IPS-20b (cell line): Measurements from ENCODE around the gene MAT1A.

Experiments
- H3K27ac ChIP-seq: one replicate; pipeline ENCODE4 v1.5.1; 2013; ENCODE audit warnings: low read length
- H3K27me3 ChIP-seq: 2 replicates; pipeline ENCODE4 v1.6.1; 2013; ENCODE audit warnings: mild to moderate bottlenecking, low read length, inconsistent platforms; ENCODE audit not compliant: insufficient read depth
- H3K36me3 ChIP-seq: 2 replicates; pipeline ENCODE4 v1.6.1; 2013; ENCODE audit warnings: low read depth, mild to moderate bottlenecking, inconsistent platforms, low read length, moderate library complexity; ENCODE audit not compliant: insufficient read depth
- H3K4me1 ChIP-seq: 2 replicates; pipeline ENCODE4 v1.6.1; 2013; ENCODE audit warnings: mild to moderate bottlenecking, control low read depth, inconsistent platforms, low read length, moderate library complexity; ENCODE audit not compliant: insufficient read depth
- H3K4me3 ChIP-seq: 2 replicates; pipeline ENCODE4 v1.5.1; 2013; ENCODE audit warnings: mild to moderate bottlenecking, low read length, inconsistent platforms
- H3K9ac ChIP-seq: 2 replicates; pipeline ENCODE4 v1.6.1; 2013; ENCODE audit warnings: low read depth, mild to moderate bottlenecking, inconsistent platforms, low read length, moderate library complexity
- H3K9me3 ChIP-seq: 2 replicates; pipeline ENCODE4 v1.6.1; 2013; ENCODE audit warnings: mild to moderate bottlenecking, low read depth, low read length, inconsistent platforms; ENCODE audit not compliant: insufficient read depth

MAT1A gene

DNA sequence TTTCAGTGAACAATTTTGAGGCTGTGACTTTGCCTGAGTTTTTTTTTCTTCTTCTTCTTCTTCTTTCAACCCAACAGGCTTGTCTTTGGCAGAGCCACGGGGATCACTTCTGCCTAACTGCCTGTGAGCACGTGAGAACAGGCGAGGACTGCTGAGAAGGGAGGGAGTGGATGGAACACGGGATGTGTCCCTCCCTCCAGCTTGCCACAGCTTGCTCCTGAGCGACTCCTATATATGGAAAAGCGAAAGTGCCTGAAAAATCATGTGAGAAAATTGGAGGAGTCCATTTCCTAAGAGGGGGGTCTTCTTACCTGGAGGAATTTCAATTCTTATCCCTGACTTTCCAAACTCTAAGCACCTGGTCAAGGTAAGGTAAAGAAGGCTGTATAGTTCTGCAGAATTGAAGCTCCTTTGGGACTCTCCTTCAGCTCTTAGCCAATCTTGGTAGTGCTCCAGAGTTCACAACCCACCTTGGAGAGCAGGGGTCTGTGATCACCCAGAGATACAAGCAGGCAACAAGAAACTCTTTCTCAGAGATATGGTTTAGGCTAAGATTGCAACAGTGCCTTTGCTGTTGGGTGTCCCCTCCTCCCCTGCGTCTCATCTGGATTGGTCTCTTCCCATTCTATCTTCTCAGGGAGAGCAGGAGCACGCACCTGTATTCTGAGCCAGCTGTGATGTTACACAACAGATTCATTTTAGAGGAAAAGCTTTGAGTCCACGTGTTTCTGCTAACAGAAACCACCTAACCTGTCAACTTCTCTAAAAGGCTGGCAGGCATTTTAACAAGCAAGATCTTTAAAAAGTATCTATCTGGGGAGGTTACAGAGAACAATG is at the start of gene MAT1A:
Gene MAT1A (minus strand): TSS at position 208 of the 837 bp plus-strand sequence. CDS start 235 bp downstream, outside the sequence.
- Histone ChIP-seq H3K27ac (no peak within 1 kb of the TSS), H3K36me3 (no peaks in the 10 kb centered on the region), H3K4me3 (peak within 1 kb of the TSS; percentile 16; the same call in 1 of the 2 replicates), H3K9ac (peak within 1 kb of the TSS; percentile 70; the same call in 1 of the 2 replicates), H3K9me3 (no peaks in the 10 kb centered on the region), H3K27me3 (peaks cover 7% of the 10 kb centered on the region; the same call in 1 of the 2 replicates), H3K4me1 (peaks cover 10% of the 10 kb centered on the region; the same call in 1 of the 2 replicates)

DNA sequence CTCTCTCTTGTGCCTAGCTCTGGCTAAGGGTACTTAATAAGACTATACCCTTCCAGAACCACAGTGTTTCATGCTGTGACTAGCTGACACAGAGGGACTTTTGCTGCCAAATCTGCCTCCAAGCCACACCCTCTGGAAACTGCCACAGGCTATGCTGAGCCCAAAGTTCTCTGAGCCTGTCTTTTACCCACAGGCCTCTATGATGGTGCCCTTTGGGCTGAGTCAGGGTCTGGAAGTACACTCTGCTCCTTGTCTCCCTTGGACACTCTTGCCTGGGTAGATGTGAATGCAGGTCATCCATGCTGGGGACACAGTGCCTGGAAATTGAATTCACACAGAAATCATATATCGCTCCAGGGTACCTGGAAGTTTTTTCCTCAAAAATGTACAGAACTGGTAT is 44.5 kb upstream of the MAT1A start:
- no peaks in the 10 kb centered on the region for H3K4me1 ChIP-seq
- H3K9ac ChIP-seq: no peak overlapping the region
- H3K27me3 ChIP-seq: no peaks in the 10 kb centered on the region
- no peaks in the 10 kb centered on the region for H3K36me3 ChIP-seq
- no peak overlapping the region for H3K4me3 ChIP-seq
- H3K27ac ChIP-seq: no peak overlapping the region
- no peaks in the 10 kb centered on the region for H3K9me3 ChIP-seq

DNA sequence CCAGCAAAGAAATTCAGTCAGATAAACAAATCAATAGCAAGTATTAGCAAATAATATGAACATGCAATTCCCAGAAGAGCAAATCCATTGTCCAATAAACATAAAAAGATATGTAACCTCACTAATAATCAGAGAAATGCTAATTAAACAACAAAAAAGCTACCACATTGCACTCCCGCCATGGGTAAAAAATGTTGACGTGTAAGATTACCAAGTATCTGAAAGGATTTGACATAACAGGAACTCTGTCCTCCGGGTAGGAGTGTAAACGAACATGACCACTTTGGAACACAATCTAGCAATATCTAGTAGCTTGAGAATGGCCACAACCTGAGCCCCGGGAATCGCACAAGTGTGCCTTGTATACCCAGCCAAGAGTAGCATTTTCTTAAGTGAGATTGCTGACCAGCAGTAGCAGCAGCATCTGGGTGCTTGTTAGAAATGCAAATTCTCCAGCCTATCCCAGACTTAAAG is 35.5 kb upstream of the MAT1A start:
- Histone ChIP-seq H3K27ac (no peak overlapping the region), H3K4me3 (no peak overlapping the region), H3K27me3 (no peaks in the 10 kb centered on the region), H3K9me3 (no peaks in the 10 kb centered on the region), H3K36me3 (no peaks in the 10 kb centered on the region), H3K9ac (no peak overlapping the region), H3K4me1 (no peaks in the 10 kb centered on the region)

- Histone ChIP-seq H3K9me3 (no peaks in the 10 kb centered on the region), H3K4me3 (no peak overlapping the region), H3K27me3 (no peaks in the 10 kb centered on the region), H3K9ac (no peak overlapping the region), H3K4me1 (no peaks in the 10 kb centered on the region), H3K27ac (no peak overlapping the region), H3K36me3 (no peaks in the 10 kb centered on the region)
Observed at GRCh38 chr10:80324086-80324485, 34.6 kb upstream of the MAT1A start.

GRCh38 chr10:80323311-80323710 is 33.9 kb upstream of the MAT1A start:
- H3K4me3 ChIP-seq: no peak overlapping the region
- H3K36me3 ChIP-seq: no peaks in the 10 kb centered on the region
- no peak overlapping the region for H3K9ac ChIP-seq
- no peak overlapping the region for H3K27ac ChIP-seq
- H3K4me1 ChIP-seq: no peaks in the 10 kb centered on the region
- no peaks in the 10 kb centered on the region for H3K9me3 ChIP-seq
- no peaks in the 10 kb centered on the region for H3K27me3 ChIP-seq

DNA sequence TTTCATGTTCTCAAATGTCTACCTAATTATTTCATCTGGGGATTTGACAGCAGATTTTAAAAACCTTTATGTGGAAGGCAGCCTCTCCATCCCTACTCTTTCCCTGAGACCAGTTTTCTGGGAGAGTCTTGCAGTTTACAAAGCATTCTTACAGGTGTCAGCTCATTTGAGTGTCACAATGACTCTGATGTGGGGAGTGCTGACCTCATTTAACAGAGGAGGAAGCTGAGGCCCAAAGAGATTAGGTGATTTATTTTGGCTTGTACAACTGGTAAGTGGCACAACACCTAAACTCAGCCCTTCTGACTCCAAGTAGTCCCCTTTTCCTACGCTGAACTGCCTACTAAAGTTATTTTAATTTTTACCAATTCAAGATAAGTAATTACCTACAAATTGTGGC is 33.3 kb upstream of the MAT1A start:
- no peaks in the 10 kb centered on the region for H3K27me3 ChIP-seq
- no peak overlapping the region for H3K9ac ChIP-seq
- H3K4me3 ChIP-seq: no peak overlapping the region
- no peaks in the 10 kb centered on the region for H3K9me3 ChIP-seq
- H3K27ac ChIP-seq: no peak overlapping the region
- H3K36me3 ChIP-seq: no peaks in the 10 kb centered on the region
- no peaks in the 10 kb centered on the region for H3K4me1 ChIP-seq

DNA sequence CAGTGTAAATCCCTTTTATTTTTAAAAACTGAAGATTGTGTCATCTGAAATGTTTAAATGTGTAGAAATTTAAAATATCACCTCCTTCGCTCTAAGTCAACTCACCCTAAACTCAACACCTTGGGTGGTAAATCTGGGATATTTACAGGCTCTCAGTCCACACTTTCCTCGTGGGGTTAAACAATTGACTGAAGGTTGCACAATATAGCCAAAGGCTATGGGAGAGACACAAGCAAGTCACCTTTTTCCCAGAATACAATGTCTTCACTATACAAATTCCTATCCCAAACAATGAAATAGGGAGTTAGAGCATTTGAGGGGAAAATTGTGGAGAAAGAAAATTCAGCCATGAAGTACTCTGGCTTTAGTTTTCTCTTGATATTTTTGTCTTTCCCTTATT is 32.7 kb upstream of the MAT1A start:
- H3K4me3 ChIP-seq: no peak overlapping the region
- no peaks in the 10 kb centered on the region for H3K9me3 ChIP-seq
- H3K4me1 ChIP-seq: no peaks in the 10 kb centered on the region
- H3K9ac ChIP-seq: no peak overlapping the region
- H3K36me3 ChIP-seq: no peaks in the 10 kb centered on the region
- H3K27me3 ChIP-seq: no peaks in the 10 kb centered on the region
- no peak overlapping the region for H3K27ac ChIP-seq

GRCh38 chr10:80321183-80321582 is 31.7 kb upstream of the MAT1A start:
- Histone ChIP-seq H3K36me3 (no peaks in the 10 kb centered on the region), H3K27ac (no peak overlapping the region), H3K9ac (no peak overlapping the region), H3K27me3 (no peaks in the 10 kb centered on the region), H3K4me1 (no peaks in the 10 kb centered on the region), H3K4me3 (no peak overlapping the region), H3K9me3 (no peaks in the 10 kb centered on the region)

DNA sequence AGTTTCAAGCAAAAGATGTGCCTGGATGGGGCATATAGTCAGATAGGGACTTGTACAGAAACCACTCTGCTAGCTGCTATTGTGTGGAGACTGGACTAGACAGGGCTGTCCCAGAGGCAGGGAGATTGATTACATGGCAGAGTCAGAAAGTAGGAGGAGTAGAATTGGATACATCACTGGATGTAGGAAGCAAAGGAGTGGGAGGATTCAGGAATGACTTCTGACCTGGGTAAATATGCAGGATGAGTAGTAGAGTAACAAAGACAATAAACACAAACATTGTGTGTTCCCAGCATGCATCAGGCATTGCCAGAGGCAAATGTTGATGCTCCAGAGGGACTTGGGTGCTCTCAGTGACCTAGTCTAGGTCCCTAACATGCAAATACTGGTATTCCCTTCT is 30.9 kb upstream of the MAT1A start:
- no peak overlapping the region for H3K27ac ChIP-seq
- no peak overlapping the region for H3K9ac ChIP-seq
- H3K9me3 ChIP-seq: no peaks in the 10 kb centered on the region
- H3K4me1 ChIP-seq: no peaks in the 10 kb centered on the region
- no peaks in the 10 kb centered on the region for H3K27me3 ChIP-seq
- no peak overlapping the region for H3K4me3 ChIP-seq
- no peaks in the 10 kb centered on the region for H3K36me3 ChIP-seq

- Histone ChIP-seq H3K36me3 (no peaks in the 10 kb centered on the region), H3K9ac (no peak overlapping the region), H3K27ac (no peak overlapping the region)
Observed at GRCh38 chr10:80319725-80320290, 30.4 kb upstream of the MAT1A start.

GRCh38 chr10:80319318-80319717 is 29.9 kb upstream of the MAT1A start:
- no peaks in the 10 kb centered on the region for H3K4me1 ChIP-seq
- H3K9ac ChIP-seq: no peak overlapping the region
- no peaks in the 10 kb centered on the region for H3K36me3 ChIP-seq
- no peaks in the 10 kb centered on the region for H3K27me3 ChIP-seq
- H3K27ac ChIP-seq: no peak overlapping the region
- no peak overlapping the region for H3K4me3 ChIP-seq
- H3K9me3 ChIP-seq: no peaks in the 10 kb centered on the region

More at GRCh38 chr10:80319725-80320290, 30.4 kb upstream of the MAT1A start:
- no peaks in the 10 kb centered on the region for H3K9me3 ChIP-seq
- no peak overlapping the region for H3K4me3 ChIP-seq
- H3K27me3 ChIP-seq: no peaks in the 10 kb centered on the region
- H3K4me1 ChIP-seq: no peaks in the 10 kb centered on the region

DNA sequence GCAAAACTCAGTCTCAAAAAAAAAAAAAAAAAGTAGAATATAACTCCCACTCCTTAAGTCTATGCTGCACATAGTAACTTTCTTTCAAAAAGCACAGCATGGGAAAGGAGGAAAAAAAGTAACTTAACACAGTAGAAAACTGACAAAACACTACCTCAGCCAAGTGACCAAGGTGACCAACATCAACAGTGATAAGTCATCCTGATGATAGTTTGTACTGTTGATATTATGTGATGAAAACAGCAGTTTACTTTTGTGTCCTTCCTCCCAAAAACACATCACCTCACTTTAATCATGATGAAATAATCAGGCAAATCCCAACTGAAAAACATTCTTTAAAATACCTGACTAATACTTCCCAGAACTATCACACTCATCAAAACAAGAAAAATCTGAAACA is 29.3 kb upstream of the MAT1A start:
- Histone ChIP-seq H3K27ac (no peak overlapping the region), H3K9ac (no peak overlapping the region), H3K9me3 (no peaks in the 10 kb centered on the region), H3K4me1 (no peaks in the 10 kb centered on the region), H3K27me3 (no peaks in the 10 kb centered on the region), H3K4me3 (no peak overlapping the region), H3K36me3 (no peaks in the 10 kb centered on the region)
